Spleen (tissue), 11 donors: ENCODE measurements around the gene CD300E. TPM values are rescaled to one million over a fixed set of nuclear protein-coding genes. Genes with fewer than 3 reads are reported as not detected.

Source experiments
- DNase-seq: peaks from one replicate; pipeline ENCODE4 v3.0.0-alpha.2; 2020
- H3K27ac ChIP-seq, 8 donors: fragments of 200-600 bp; sonication (generic) in 7 of 8; 1 replicate in 4 of 8; 2 replicates in 4 of 8; pipeline versions ENCODE4 v1.5.0 to v1.8.0; 2016 to 2021; ENCODE audit warnings: inconsistent platforms in 4 of 8, mild to moderate bottlenecking in 4 of 8, moderate library complexity in 1 of 8
- H3K27me3 ChIP-seq, 7 donors: fragments of 200-600 bp; sonication (generic) in 6 of 7; replicated peaks in 1 of 7; 1 replicate in 4 of 7; 2 replicates in 3 of 7; pipeline versions ENCODE4 v1.5.0 to v1.8.0; 2016 to 2021; ENCODE audit warnings: inconsistent platforms in 3 of 7, mild to moderate bottlenecking in 1 of 7
- H3K36me3 ChIP-seq, 6 donors: fragments of 200-600 bp; sonication (generic) in 5 of 6; 1 replicate in 4 of 6; 2 replicates in 2 of 6; pipeline versions ENCODE4 v1.5.0 to v1.8.0; 2016 to 2021; ENCODE audit warnings: inconsistent platforms in 2 of 6
- H3K4me1 ChIP-seq, 6 donors: fragments of 200-600 bp; sonication (generic) in 5 of 6; 1 replicate in 3 of 6; 2 replicates in 3 of 6; pipeline versions ENCODE4 v1.5.0 to v1.8.0; 2016 to 2021; ENCODE audit warnings: inconsistent platforms in 3 of 6
- H3K4me3 ChIP-seq, 8 donors: fragments of 200-600 bp; sonication (generic) in 7 of 8; 1 replicate in 4 of 8; 2 replicates in 4 of 8; pipeline versions ENCODE4 v1.5.0 to v1.8.0; 2016 to 2021; ENCODE audit warnings: inconsistent platforms in 4 of 8, mild to moderate bottlenecking in 4 of 8, moderate library complexity in 2 of 8
- H3K9me3 ChIP-seq, 8 donors: fragments of 200-600 bp; sonication (generic) in 7 of 8; 1 replicate in 4 of 8; 2 replicates in 4 of 8; pipeline versions ENCODE4 v1.5.0 to v1.8.0; 2016 to 2021; ENCODE audit warnings: inconsistent platforms in 4 of 8
- POLR2A ChIP-seq, 3 donors: fragments of 450-650 bp; IDR thresholded peaks; one replicate each; pipeline ENCODE4 v1.5.1; 2017; ENCODE audit warnings: antibody characterized with exemption in 3 of 3, mild to moderate bottlenecking in 1 of 3
- POLR2AphosphoS5 ChIP-seq, 3 donors: sonication (generic); formaldehyde crosslinking; IDR thresholded peaks; one replicate each; pipeline ENCODE4 v1.5.1; 2017; ENCODE audit warnings: antibody characterized with exemption in 3 of 3
- WGBS, 5 donors: extraction: QIAGEN DNeasy Blood & Tissue Kit in 3 of 5; methylation state at CpG; one replicate each; pipeline versions ENCODE4 v1.1.5 to v1.1.7; 2013 to 2018; 5-methylcytosine and 5-hydroxymethylcytosine counted together
- intact Hi-C: fragments of 100-400 bp; cut with DNase I; formaldehyde crosslinking; loops from one replicate; pipeline ENCODE4 v1.15.0; 2023; ENCODE audit warnings: low total_unique reads
- polyA plus RNA-seq, 3 donors: library from polyadenylated mRNA; stranded (reverse); fragments of 200-250 nt; gene quantifications; one replicate each; pipeline ENCODE4 v1.2.1, GENCODE V29; 2013
- total RNA-seq, 7 donors: library from RNA; depleted of rRNA in 3 of 7; stranded (reverse); fragments of >200 nt in 3 of 7; fragmentation: NEBNext Ultra II Directional in 4 of 7; extraction: Animal tissue kit (Norgen Biotek cat#: 25700) in 4 of 7; gene quantifications; one replicate each; pipeline versions ENCODE4 v1.1.0 to v1.2.1, GENCODE V29; 2016 to 2021
- TF ChIP-seq, protein P1 (sequence below), 11 experiments: fragments of 200-600 bp in 7 of 11; fragments of 450-650 bp in 4 of 11; sonication (generic) in 4 of 11; IDR thresholded peaks in 8 of 11; conservative IDR thresholded peaks in 3 of 11; 1 replicate in 7 of 11; 2 replicates in 4 of 11; pipeline versions ENCODE4 v1.4.0 to v1.8.0; 2016 to 2021; ENCODE audit warnings: antibody characterized with exemption in 11 of 11, inconsistent platforms in 4 of 11, mild to moderate bottlenecking in 1 of 11
- donor health status: healthy with polysubstance abuse.
- donor health status: DM: no; HTN: no; CAD: no; lungs with moderate emphysema.
- donor health status: DM: no; HTN: no; CAD: no.
- donor health status: Bipolar disorder and iron deficiency.
- donor health status: healthy.
- donor health status: DM: no; HTN: no; CAD: no.
- donor health status: DM: yes; HTN: yes; CAD: no.

The CD300E gene
- total and polyA plus RNA-seq, 10 donors, result 0.99 to 20.3 (median 5.7) TPM

DNA sequence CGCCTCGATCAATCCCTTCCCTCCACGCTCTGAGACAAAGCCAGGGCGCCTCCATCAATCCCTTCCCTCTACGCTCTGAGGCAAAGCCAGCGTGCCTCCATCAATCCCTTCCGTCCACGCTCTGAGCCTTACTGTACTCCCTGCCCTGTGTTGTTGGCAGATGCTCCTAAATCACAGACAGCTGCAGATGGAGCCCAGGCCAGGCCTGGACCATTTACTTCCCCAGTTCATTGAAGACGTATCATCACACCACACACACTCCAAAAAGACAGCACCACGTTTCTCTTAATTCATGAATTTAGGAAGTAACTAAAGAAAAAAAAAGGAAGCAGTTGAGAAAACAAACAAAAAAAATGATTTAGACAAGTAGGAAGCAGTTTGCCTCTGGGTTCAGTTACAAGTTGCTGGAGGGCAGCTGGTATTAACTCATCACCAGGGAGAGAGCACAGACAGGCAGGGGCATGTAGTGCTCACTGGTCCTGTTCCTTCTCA is 24.0 kb downstream of the CD300E start:
- Histone ChIP-seq H3K27ac (peak overlapping the region in 4 of 8 donors; percentile 60 to 79 (median 70)), H3K27me3 (peaks cover 0 to 47% (median 3%) of the 10 kb centered on the region in 7 donors), H3K9me3 (no peaks in the 10 kb centered on the region), H3K4me3 (no peak overlapping the region), H3K36me3 (no peaks in the 10 kb centered on the region), H3K4me1 (peaks cover 0 to 52% (median 21%) of the 10 kb centered on the region in 6 donors)
- 23 to 46% (median 30%) methylated on average over 10 of the region's 10 CpGs for WGBS, 5 donors
- DNase-seq, result peak; percentile 75
- TF ChIP-seq POLR2AphosphoS5 (IDR thresholded peaks at IDR 0.05) (no peak), POLR2A (IDR thresholded peaks at IDR 0.05) (no peak)
- TF ChIP-seq, protein P1, sequence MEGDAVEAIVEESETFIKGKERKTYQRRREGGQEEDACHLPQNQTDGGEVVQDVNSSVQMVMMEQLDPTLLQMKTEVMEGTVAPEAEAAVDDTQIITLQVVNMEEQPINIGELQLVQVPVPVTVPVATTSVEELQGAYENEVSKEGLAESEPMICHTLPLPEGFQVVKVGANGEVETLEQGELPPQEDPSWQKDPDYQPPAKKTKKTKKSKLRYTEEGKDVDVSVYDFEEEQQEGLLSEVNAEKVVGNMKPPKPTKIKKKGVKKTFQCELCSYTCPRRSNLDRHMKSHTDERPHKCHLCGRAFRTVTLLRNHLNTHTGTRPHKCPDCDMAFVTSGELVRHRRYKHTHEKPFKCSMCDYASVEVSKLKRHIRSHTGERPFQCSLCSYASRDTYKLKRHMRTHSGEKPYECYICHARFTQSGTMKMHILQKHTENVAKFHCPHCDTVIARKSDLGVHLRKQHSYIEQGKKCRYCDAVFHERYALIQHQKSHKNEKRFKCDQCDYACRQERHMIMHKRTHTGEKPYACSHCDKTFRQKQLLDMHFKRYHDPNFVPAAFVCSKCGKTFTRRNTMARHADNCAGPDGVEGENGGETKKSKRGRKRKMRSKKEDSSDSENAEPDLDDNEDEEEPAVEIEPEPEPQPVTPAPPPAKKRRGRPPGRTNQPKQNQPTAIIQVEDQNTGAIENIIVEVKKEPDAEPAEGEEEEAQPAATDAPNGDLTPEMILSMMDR (IDR thresholded peaks at IDR 0.05 in 8 of 11, conservative IDR thresholded peaks at IDR 0.05 in 3 of 11), result no peak
- intact Hi-C loops, result no loop called here

DNA sequence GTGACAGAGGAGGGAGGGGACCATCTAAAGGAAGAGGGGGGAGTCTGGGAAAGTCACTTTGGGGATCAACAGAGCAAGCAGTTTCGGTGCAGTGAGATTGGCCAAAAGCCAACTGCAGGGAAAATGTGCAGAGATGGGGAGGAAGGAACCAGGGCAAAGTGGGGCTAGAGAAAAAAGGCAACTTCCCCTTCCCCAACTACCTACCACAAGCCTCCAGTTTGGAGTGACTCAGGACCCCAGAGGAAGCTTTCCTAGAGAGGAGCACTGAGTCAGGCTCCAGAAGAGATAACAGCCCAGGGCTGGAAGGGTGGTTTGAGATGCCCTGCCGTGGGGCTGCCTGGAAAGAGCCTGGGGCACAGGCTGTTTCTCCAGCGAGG is 24.5 kb downstream of the CD300E start:
- WGBS, 5 donors, result 5 to 21% (median 11%) methylated on average over 3 of the region's 3 CpGs
- Histone ChIP-seq H3K4me1 (peaks cover 0 to 48% (median 20%) of the 10 kb centered on the region in 6 donors), H3K27me3 (peaks cover 0 to 43% (median 3%) of the 10 kb centered on the region in 7 donors), H3K4me3 (no peak overlapping the region), H3K27ac (peak overlapping the region in 4 of 8 donors; percentile 60 to 79 (median 70)), H3K9me3 (no peaks in the 10 kb centered on the region), H3K36me3 (no peaks in the 10 kb centered on the region)
- intact Hi-C loops, result no loop called here
- DNase-seq, result no peak
- TF ChIP-seq, protein P1 (IDR thresholded peaks at IDR 0.05 in 8 of 11, conservative IDR thresholded peaks at IDR 0.05 in 3 of 11), result no peak
- TF ChIP-seq POLR2AphosphoS5 (IDR thresholded peaks at IDR 0.05), result no peak

DNA sequence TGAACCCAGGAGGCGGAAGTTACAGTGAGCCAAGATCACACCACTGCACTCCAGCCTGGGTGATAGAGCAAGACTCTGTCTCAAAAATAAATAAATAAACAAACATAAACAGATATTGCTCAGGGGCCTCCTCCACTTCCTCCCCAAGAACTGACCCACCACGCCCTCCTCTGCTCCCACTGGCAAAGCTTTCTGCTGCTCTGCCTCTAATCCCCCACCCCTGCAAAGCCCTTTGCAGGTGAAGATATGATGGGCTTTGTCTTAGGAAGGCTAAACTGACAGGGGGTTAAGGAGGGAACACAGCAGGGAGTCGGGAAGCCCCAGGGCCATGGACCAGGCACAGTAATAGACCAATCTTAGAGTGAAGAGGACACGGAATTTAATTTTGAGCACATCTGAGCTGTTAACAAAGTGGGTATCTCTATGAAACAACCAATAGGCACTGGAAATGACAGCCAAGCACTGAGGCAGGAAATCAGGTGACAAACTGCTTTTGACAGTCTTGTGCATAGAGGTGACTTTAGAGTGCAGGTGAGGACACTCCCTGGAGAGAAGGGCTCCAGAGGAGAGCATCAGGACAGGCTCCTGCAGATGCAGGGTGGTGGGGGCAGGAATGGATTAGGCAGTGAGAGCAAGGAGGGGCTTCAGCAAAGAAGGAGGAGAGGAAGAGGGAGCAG is 25.1 kb downstream of the CD300E start:
- Histone ChIP-seq H3K4me1 (peaks cover 0 to 42% (median 18%) of the 10 kb centered on the region in 6 donors), H3K36me3 (no peaks in the 10 kb centered on the region), H3K4me3 (no peak overlapping the region), H3K9me3 (no peaks in the 10 kb centered on the region), H3K27me3 (peaks cover 0 to 44% (median 3%) of the 10 kb centered on the region in 7 donors), H3K27ac (peak overlapping the region in 2 of 8 donors; percentile 72 to 79)
- intact Hi-C loops, result no loop called here
- WGBS, 5 donors, result 56 to 77% (median 70%) methylated on average over 4 of the region's 4 CpGs
- DNase-seq, result peak; percentile 51
- TF ChIP-seq POLR2A (IDR thresholded peaks at IDR 0.05) (no peak), POLR2AphosphoS5 (IDR thresholded peaks at IDR 0.05) (no peak)
- TF ChIP-seq, protein P1 (IDR thresholded peaks at IDR 0.05 in 8 of 11, conservative IDR thresholded peaks at IDR 0.05 in 3 of 11), result no peak

- DNase-seq, result no peak
- no peaks in the 10 kb centered on the region for H3K9me3 ChIP-seq
- H3K27ac ChIP-seq, result no peak overlapping the region
- H3K4me3 ChIP-seq, result no peak overlapping the region
- TF ChIP-seq, protein P1 (IDR thresholded peaks at IDR 0.05 in 8 of 11, conservative IDR thresholded peaks at IDR 0.05 in 3 of 11), result no peak
- TF ChIP-seq POLR2A (IDR thresholded peaks at IDR 0.05), result no peak
- TF ChIP-seq POLR2AphosphoS5 (IDR thresholded peaks at IDR 0.05), result no peak
- H3K36me3 ChIP-seq, result no peaks in the 10 kb centered on the region
- whole genome bisulfite sequencing, 5 donors, result 63 to 88% (median 73%) methylated on average over 8 of the region's 8 CpGs
- peaks cover 0 to 40% (median 1%) of the 10 kb centered on the region in 7 donors for H3K27me3 ChIP-seq
- H3K4me1 ChIP-seq, result peaks cover 0 to 36% (median 14%) of the 10 kb centered on the region in 6 donors
- intact Hi-C loops, result no loop called here
Measured at GRCh38 chr17:74597069-74597790, 26.3 kb downstream of the CD300E start.
